Measurements from ENCODE around the gene CACNA1B.

The CACNA1B gene

DNA sequence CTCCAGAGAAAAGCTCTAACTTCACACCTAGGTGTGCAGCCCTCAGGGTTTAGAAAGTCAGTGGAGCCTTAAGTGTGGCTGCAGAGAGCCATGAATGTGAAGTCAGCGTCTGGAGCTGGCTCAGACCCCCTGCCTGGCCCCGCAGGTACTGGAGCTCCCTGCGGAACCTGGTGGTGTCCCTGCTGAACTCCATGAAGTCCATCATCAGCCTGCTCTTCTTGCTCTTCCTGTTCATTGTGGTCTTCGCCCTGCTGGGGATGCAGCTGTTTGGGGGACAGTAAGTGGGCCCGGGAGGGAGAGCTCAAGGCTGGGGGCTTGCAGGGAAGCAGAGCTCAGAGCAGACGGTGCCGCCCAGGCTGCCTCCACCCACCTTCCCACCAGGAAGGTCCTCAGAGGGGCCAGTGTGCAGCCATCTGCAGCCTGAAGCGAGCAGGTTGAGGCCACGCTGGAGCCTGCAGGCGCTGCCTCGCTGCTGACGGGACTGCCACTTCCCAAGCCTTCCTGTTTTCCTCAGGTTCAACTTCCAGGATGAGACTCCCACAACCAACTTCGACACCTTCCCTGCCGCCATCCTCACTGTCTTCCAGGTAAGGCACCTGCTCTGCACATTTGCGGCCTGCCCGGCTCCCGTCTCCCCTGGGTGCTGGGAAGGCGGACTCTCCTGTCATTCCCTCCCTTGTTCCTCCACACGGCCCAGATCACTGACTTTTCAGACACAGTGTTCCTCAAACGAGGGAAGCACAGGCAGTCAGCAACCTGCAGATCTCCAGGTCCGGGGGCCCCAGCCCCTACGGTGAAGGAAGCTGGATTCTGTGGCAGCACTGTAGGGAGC, 108.9 kb downstream of the CACNA1B start:
- no peak for DNase-seq (ENCODE audit: low spot score)

DNA sequence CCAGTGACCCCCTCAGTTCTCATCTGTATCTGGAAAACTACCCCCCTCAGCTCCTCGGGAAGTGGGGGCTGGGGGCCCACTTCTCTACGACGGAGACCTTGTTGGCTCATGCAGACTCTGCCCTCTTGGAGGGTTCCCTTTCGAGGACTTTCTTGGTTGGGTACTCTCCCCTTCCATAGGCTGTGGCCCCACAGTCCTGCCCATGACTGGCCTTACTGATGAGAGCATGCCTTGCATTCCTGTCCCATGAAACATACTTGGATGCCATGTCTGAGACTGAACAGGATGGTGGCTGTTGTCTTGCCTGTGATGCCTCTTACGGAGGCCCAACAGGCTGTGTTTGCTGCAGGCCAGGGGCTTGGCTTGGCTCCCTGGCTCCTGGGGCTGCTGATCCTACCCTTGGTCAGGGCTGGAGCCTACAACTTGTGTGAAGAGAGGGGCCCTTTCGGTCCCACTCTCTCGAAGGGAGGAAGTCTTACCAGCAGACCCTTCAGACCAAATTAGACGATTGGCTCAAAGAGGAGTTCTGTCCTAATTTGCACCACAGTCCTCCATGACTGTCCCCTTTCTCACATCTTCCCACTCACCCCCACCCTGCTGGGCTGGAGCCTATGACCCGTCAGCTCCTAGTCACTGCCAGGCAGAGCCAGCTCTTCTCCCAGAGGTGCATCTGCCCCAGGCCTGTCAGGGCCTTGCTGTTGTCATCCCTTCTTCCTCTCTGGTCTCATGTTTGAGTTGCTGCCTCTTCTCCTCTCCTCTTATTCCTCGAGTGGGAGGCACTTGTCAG, 109.9 kb downstream of the CACNA1B start:
- no peak for DNase-seq (ENCODE audit: low spot score)

GRCh38 chr9:137988051-137988450, 110.5 kb downstream of the CACNA1B start:
- no peak for DNase-seq (ENCODE audit: low spot score)

- DNase-seq (ENCODE audit: low spot score): no peak
Observed at GRCh38 chr9:137988701-137989100, 111.1 kb downstream of the CACNA1B start.

DNA sequence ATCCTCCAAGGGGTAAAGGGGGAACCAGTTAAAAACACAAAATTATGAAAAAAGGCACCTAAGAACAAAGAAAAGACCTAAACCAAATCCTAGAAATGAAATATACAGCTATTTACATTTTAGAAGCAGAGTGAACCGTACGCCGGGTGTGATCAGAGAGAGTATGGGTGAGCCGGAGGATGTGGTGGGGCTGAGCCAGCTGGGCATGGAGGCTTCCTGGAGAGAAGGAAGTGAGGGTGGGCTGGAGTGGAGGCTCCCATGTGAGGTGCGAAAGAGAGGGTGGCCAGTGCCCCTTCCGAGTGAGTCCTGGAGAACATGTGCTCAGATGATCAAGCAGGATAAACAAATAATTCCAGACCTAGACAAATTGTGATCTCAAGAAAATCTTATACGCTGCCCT, 111.6 kb downstream of the CACNA1B start:
- no peak for DNase-seq (ENCODE audit: low spot score)

GRCh38 chr9:137989999-137990715, 112.6 kb downstream of the CACNA1B start:
- no peak for DNase-seq (ENCODE audit: low spot score)

- DNase-seq (ENCODE audit: low spot score): no peak
Observed at GRCh38 chr9:138003485-138004190, 126.1 kb downstream of the CACNA1B start.

GRCh38 chr9:138006576-138007233, 129.1 kb downstream of the CACNA1B start:
- DNase-seq (ENCODE audit: low spot score): no peak

GRCh38 chr9:138007566-138007917, 130.0 kb downstream of the CACNA1B start:
- DNase-seq (ENCODE audit: low spot score): no peak

GRCh38 chr9:138007918-138008841, 130.6 kb downstream of the CACNA1B start:
- DNase-seq (ENCODE audit: low spot score): no peak

- no peak for DNase-seq (ENCODE audit: low spot score)
Observed at GRCh38 chr9:138009016-138009802, 131.6 kb downstream of the CACNA1B start.

GRCh38 chr9:138009803-138010690, 132.5 kb downstream of the CACNA1B start:
- no peak for DNase-seq (ENCODE audit: low spot score)

GRCh38 chr9:138010861-138011260, 133.3 kb downstream of the CACNA1B start:
- no peak for DNase-seq (ENCODE audit: low spot score)

- DNase-seq (ENCODE audit: low spot score): no peak
Observed at GRCh38 chr9:138011951-138012500, 134.4 kb downstream of the CACNA1B start.

DNA sequence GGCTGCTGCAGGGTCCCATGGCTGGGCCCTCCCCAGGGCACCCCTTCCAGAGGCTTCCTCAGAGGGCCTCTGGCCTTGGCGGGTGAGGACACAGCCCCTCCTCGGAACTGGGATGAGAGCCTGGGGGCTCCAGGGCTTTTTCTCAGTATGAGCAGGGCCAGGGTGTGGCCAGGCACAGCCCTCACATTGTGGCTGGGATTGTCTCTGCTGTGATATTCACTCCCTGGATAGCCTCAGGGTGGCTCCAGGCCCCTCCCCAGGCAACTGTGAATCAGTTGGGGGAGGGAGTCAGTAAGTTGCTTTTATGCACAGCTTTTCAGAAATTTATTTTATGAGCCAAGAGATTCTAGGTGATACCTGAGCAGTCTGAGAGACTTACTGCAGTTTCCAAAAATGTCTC, 135.7 kb downstream of the CACNA1B start:
- DNase-seq (ENCODE audit: low spot score): no peak

DNA sequence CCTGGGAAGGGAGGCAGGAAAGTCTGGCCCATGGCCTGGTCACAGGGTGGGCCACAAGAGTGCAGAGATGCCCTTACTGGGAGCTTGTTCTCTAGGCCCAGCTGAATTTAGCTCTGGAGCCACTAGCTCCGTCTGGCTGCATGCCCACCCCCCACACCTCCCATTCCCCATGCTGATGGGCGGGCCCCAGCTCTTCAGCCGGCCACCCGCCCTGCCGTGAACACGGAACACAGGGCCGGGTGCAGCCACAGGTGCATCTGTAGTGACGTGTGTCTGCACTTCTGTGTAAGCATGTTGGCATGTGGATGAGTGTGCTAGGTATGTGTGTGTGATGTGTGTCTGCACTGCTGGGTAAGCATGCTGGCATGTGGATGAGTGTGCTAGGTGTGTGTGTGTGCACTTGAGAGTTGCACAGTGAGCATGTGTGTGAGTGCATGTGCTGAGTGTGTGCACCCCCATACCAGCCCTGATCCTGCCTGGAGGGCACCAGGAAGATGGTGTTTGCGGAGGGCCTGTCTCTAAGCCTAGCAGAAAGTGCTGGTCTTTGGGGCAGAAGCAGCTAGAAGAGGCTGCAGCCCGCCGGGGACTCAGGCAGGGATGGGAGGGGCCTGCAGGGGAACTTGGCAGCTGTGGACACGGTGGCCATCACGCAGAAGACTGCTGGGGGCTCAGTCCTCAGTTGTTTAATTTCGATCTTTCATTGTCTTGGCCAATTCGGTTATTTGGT, 136.4 kb downstream of the CACNA1B start:
- DNase-seq (ENCODE audit: low spot score): no peak

GRCh38 chr9:138014563-138014945, 137.0 kb downstream of the CACNA1B start:
- DNase-seq (ENCODE audit: low spot score): no peak
